Epithelial cell of esophagus (primary cell): ENCODE results near the gene SNX21.

Experiments
- DNase-seq: peaks from one replicate; pipeline ENCODE4 v3.0.0; 2010; ENCODE audit warnings: low read depth
- H3K4me3 ChIP-seq: 2 replicates; pipeline ENCODE4 v1.5.1; 2011; ENCODE audit warnings: mild to moderate bottlenecking, low read length, control low read depth
- TF ChIP-seq, protein P1 (sequence below): IDR thresholded peaks from 2 replicates; pipeline ENCODE4 v1.5.1; 2011; ENCODE audit warnings: low read depth, mild to moderate bottlenecking, low read length, control low read depth, inconsistent platforms; ENCODE audit not compliant: insufficient read depth; ENCODE audit errors: missing control alignments

SNX21 gene

DNA sequence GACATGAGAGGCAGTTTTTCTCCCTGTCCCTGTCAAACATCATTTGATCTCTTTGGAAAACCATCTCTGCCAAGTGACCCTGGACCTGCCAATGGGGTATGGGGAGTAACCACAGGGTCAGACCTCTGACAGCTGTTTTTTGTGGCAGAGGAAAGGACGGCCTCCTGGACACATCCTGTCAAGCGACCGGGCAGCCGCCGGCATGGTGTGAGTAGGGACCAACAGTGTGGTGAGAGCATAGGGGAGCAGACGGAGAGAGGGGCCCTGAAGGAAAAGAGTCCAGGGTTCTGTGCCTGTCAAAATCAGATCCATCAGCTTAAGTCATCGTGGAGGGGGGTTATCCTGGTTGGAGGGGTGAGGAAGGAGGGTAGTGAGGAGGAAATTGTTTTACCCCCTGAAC lies 31.7 kb upstream of the SNX21 start:
- DNase-seq: no peak
- TF ChIP-seq, protein P1, sequence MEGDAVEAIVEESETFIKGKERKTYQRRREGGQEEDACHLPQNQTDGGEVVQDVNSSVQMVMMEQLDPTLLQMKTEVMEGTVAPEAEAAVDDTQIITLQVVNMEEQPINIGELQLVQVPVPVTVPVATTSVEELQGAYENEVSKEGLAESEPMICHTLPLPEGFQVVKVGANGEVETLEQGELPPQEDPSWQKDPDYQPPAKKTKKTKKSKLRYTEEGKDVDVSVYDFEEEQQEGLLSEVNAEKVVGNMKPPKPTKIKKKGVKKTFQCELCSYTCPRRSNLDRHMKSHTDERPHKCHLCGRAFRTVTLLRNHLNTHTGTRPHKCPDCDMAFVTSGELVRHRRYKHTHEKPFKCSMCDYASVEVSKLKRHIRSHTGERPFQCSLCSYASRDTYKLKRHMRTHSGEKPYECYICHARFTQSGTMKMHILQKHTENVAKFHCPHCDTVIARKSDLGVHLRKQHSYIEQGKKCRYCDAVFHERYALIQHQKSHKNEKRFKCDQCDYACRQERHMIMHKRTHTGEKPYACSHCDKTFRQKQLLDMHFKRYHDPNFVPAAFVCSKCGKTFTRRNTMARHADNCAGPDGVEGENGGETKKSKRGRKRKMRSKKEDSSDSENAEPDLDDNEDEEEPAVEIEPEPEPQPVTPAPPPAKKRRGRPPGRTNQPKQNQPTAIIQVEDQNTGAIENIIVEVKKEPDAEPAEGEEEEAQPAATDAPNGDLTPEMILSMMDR: no peak
- no peak overlapping the region for H3K4me3 ChIP-seq

- TF ChIP-seq, protein P1: no peak
- DNase-seq: no peak
- no peak overlapping the region for H3K4me3 ChIP-seq
Observed at GRCh38 chr20:45810191-45810970, 23.2 kb upstream of the SNX21 start.

DNA sequence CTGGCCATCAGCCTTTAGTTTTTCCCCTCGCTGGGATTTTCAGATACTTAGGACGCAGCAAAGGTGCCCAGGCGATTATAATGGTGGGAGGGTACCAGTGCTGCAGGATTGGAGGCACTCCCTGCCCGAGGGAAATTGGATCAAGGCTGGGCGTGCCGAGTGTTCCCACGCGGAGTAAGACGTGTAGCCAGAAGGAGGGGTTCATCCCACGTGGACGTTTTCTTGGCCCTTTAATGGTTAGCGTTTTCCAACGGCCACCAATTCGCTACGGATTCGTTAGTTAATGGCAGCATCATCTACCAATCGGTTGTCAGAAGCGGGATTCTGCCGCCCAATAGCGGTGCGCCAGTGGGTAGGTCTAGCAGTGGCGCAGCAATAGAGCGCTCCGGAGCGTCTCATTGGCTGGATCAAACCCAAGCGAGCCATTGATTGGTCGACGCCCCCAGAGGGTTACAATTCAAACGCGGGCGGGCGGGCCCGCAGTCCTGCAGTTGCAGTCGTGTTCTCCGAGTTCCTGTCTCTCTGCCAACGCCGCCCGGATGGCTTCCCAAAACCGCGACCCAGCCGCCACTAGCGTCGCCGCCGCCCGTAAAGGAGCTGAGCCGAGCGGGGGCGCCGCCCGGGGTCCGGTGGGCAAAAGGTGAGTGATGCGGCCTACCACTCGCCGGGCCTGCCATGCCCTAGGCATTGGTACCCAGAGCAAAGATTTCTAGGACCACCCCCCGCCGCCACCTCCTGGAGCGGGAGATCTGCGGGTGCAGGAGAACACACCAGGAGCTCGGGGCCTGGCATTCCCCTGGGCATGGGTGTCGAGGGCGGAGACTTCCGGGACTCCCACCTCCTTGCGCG lies 21.2 kb upstream of the SNX21 start, which contains the start of gene UBE2C:
Gene UBE2C (plus strand): TSS at position 488 of the 849 bp plus-strand sequence. CDS start 52 bp downstream, at position 540.
- TF ChIP-seq, protein P1: no peak
- peak within 1 kb of the TSS; percentile 74 for H3K4me3 ChIP-seq
- peak; percentile 100 for DNase-seq

- DNase-seq: no peak
- TF ChIP-seq, protein P1: no peak
- peak overlapping the region; percentile 74 for H3K4me3 ChIP-seq
Observed at GRCh38 chr20:45813006-45813340, 20.6 kb upstream of the SNX21 start.

DNA sequence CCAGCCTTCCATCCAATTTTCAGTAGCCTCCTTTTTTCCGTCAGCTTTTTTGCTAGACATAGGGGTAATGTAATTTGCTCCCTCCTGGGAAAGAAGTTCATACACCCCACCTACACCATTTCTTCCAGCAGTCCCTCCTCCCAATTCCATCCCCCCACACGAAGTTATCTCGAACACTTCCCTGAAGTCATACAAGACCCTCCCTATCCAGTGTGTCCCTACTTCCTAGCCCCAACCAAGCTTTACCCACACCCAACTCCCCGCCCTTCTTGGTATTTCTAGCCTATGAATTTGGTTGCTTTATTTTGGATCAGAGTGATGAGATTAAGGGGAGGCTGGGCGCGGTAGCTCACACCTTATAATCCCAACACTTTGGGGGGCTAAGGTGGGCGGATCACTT lies 20.1 kb upstream of the SNX21 start:
- peak overlapping the region; percentile 74 for H3K4me3 ChIP-seq
- TF ChIP-seq, protein P1: no peak

DNA sequence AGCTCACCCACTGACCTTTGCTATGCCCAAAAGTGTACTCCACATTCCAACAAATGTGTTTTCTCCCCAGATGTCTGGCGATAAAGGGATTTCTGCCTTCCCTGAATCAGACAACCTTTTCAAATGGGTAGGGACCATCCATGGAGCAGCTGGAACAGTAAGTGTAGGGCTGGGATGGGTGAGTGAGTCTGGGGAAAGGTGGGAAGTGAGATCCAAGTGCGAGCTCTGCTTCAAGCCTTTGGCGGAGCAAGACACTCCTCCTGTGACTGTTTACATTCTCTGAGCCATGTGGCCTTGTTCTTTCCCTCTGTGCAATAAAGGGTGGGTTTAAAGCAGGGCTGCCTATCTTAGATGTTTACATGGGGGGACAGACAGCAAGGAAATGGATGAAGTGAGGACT lies 19.3 kb upstream of the SNX21 start:
- TF ChIP-seq, protein P1: no peak
- H3K4me3 ChIP-seq: no peak overlapping the region
- DNase-seq: no peak

More for the DNA sequence above, 20.1 kb upstream of the SNX21 start:
- no peak for DNase-seq
